Measurements from ENCODE around the gene DCDC2.
"Not testable (repeated sequence)": the region's sequence is repeated elsewhere in the genome, so short reads cannot be mapped to it uniquely, and the experiment has no call there.

Gene DCDC2

GRCh38 chr6:24253360-24253759, 104.5 kb downstream of the DCDC2 start:
- no peak for DNase-seq

- no peak for DNase-seq
Observed at GRCh38 chr6:24252280-24252679, 105.6 kb downstream of the DCDC2 start.

GRCh38 chr6:24251339-24251738, 106.5 kb downstream of the DCDC2 start:
- no peak for DNase-seq

- no peak for DNase-seq
Observed at GRCh38 chr6:24249926-24250325, 107.9 kb downstream of the DCDC2 start.

GRCh38 chr6:24245275-24245674, 112.6 kb downstream of the DCDC2 start:
- DNase-seq = no peak

- no peak for DNase-seq
Observed at GRCh38 chr6:24242924-24243323, 114.9 kb downstream of the DCDC2 start.

- not testable (repeated sequence) for DNase-seq
Observed at GRCh38 chr6:24241779-24242178, 116.1 kb downstream of the DCDC2 start.

- no peak for DNase-seq
Observed at GRCh38 chr6:24240943-24241342, 116.9 kb downstream of the DCDC2 start.

- no peak for DNase-seq
Observed at GRCh38 chr6:24240380-24240928, 117.4 kb downstream of the DCDC2 start.

GRCh38 chr6:24238700-24239099, 119.2 kb downstream of the DCDC2 start:
- no peak for DNase-seq

GRCh38 chr6:24236779-24237178, 121.1 kb downstream of the DCDC2 start:
- not testable (repeated sequence) for DNase-seq

GRCh38 chr6:24233813-24234442, 123.9 kb downstream of the DCDC2 start:
- DNase-seq = no peak

- no peak for DNase-seq
Observed at GRCh38 chr6:24231438-24231977, 126.4 kb downstream of the DCDC2 start.

GRCh38 chr6:24229696-24230405, 128.0 kb downstream of the DCDC2 start:
- no peak for DNase-seq

- DNase-seq = no peak
Observed at GRCh38 chr6:24228681-24229255, 129.1 kb downstream of the DCDC2 start.

- no peak for DNase-seq
Observed at GRCh38 chr6:24228123-24228522, 129.7 kb downstream of the DCDC2 start.

GRCh38 chr6:24227556-24227955, 130.3 kb downstream of the DCDC2 start:
- peak; percentile 39 for DNase-seq

- DNase-seq = no peak
Observed at GRCh38 chr6:24226541-24226940, 131.3 kb downstream of the DCDC2 start.

GRCh38 chr6:24225838-24226237, 132.0 kb downstream of the DCDC2 start:
- no peak for DNase-seq

GRCh38 chr6:24223115-24223919, 134.5 kb downstream of the DCDC2 start:
- no peak for DNase-seq

- no peak for DNase-seq
Observed at GRCh38 chr6:24219670-24220069, 138.2 kb downstream of the DCDC2 start.

GRCh38 chr6:24214984-24215383, 142.9 kb downstream of the DCDC2 start:
- DNase-seq = no peak

- no peak for DNase-seq
Observed at GRCh38 chr6:24207413-24207812, 150.4 kb downstream of the DCDC2 start.
